ENCODE results near the gene CNN3.

- TF ChIP-seq CTCF (IDR thresholded peaks at IDR 0.05) (no peak), POLR2A (IDR thresholded peaks at IDR 0.05) (no peak)
Measured at GRCh38 chr1:94899756-94900155, 27.2 kb downstream of the CNN3 start.

All from right lobe of liver (tissue), 4 donors.